Panc1 (cell line): Measurements from ENCODE around the gene NEGR1.

Experiments used
- CTCF ChIP-seq: fragments of 450-650 bp; IDR thresholded peaks from 2 replicates; pipeline ENCODE4 v1.5.1; 2017; ENCODE audit warnings: mild to moderate bottlenecking
- POLR2AphosphoS5 ChIP-seq: IDR thresholded peaks from 2 replicates; pipeline ENCODE4 v1.6.1; 2012; ENCODE audit warnings: mild to moderate bottlenecking, low read depth, low read length, moderate library complexity
- REST ChIP-seq, 2 experiments: IDR thresholded peaks; 2 replicates each; pipeline ENCODE4 v1.6.1; 2011 to 2012; ENCODE audit warnings: low read depth in 2 of 2, control low read depth in 1 of 2, low read length in 1 of 2, mild to moderate bottlenecking in 1 of 2, moderate library complexity in 1 of 2; ENCODE audit not compliant: insufficient read depth in 1 of 2
- SIN3A ChIP-seq: IDR thresholded peaks from 2 replicates; pipeline ENCODE4 v1.6.1; 2012; ENCODE audit warnings: low read depth, mild to moderate bottlenecking, low read length, moderate library complexity, borderline replicate concordance; ENCODE audit not compliant: insufficient read depth
- TCF7L2 ChIP-seq: IDR thresholded peaks from 2 replicates; pipeline ENCODE4 v1.6.1; 2011; ENCODE audit warnings: mild to moderate bottlenecking, low read depth, low read length, inconsistent platforms

GRCh38 chr1:72218141-72218739 lies 64.1 kb downstream of the NEGR1 start:
- TF ChIP-seq CTCF = no peak
- TF ChIP-seq REST (IDR thresholded peaks at IDR 0.05; ENCODE audit: insufficient read depth in 1 of 2, low read depth in 2 of 2, low read length in 1 of 2) = no peak
- no peak for TF ChIP-seq POLR2AphosphoS5
- no peak for TF ChIP-seq TCF7L2
- no peak for TF ChIP-seq SIN3A
